ENCODE data around the gene DDX4.
"Not testable (repeated sequence)": the region's sequence is repeated elsewhere in the genome, so short reads cannot be mapped to it uniquely, and the experiment has no call there.

The DDX4 gene

GRCh38 chr5:55719026-55719425 lies 18.8 kb upstream of the DDX4 start:
- DNase-seq (ENCODE audit: extremely low spot score, insufficient read length, low read depth): not testable (repeated sequence)

GRCh38 chr5:55720188-55720703 lies 17.6 kb upstream of the DDX4 start:
- no peak for FAIRE-seq
- DNase-seq (ENCODE audit: extremely low spot score, insufficient read length, low read depth): no peak

More at GRCh38 chr5:55719026-55719425, 18.8 kb upstream of the DDX4 start:
- not testable (repeated sequence) for FAIRE-seq

GRCh38 chr5:55724281-55724680 lies 13.6 kb upstream of the DDX4 start:
- DNase-seq (ENCODE audit: extremely low spot score, insufficient read length, low read depth) (no peak), FAIRE-seq (no peak)

GRCh38 chr5:55731848-55732247 lies 6.0 kb upstream of the DDX4 start:
- no peak for DNase-seq (ENCODE audit: extremely low spot score, insufficient read length, low read depth)
- FAIRE-seq: no peak

- FAIRE-seq: no peak
These were observed 5.3 kb upstream of the DDX4 start for GRCh38 chr5:55732585-55732984.

GRCh38 chr5:55734658-55735057 lies 3.2 kb upstream of the DDX4 start:
- no peak for FAIRE-seq

More at GRCh38 chr5:55732585-55732984, 5.3 kb upstream of the DDX4 start:
- no peak for DNase-seq (ENCODE audit: extremely low spot score, insufficient read length, low read depth)

GRCh38 chr5:55742778-55743177 lies 4.9 kb downstream of the DDX4 start:
- no peak for FAIRE-seq
- no peak for DNase-seq (ENCODE audit: extremely low spot score, insufficient read length, low read depth)

More at GRCh38 chr5:55734658-55735057, 3.2 kb upstream of the DDX4 start:
- DNase-seq (ENCODE audit: extremely low spot score, insufficient read length, low read depth): no peak

GRCh38 chr5:55747778-55748318 lies 10.0 kb downstream of the DDX4 start:
- no peak for FAIRE-seq
- no peak for DNase-seq (ENCODE audit: extremely low spot score, insufficient read length, low read depth)

GRCh38 chr5:55749387-55749786 lies 11.5 kb downstream of the DDX4 start:
- DNase-seq (ENCODE audit: extremely low spot score, insufficient read length, low read depth): no peak
- no peak for FAIRE-seq

- no peak for FAIRE-seq
These were observed 12.2 kb downstream of the DDX4 start for GRCh38 chr5:55750063-55750462.

GRCh38 chr5:55750499-55750898 lies 12.6 kb downstream of the DDX4 start:
- no peak for FAIRE-seq
- no peak for DNase-seq (ENCODE audit: extremely low spot score, insufficient read length, low read depth)

More at GRCh38 chr5:55750063-55750462, 12.2 kb downstream of the DDX4 start:
- no peak for DNase-seq (ENCODE audit: extremely low spot score, insufficient read length, low read depth)

- DNase-seq (ENCODE audit: extremely low spot score, insufficient read length, low read depth) (no peak), FAIRE-seq (no peak)
These were observed 20.4 kb downstream of the DDX4 start for GRCh38 chr5:55758231-55758630.

GRCh38 chr5:55758714-55759113 lies 20.9 kb downstream of the DDX4 start:
- DNase-seq (ENCODE audit: extremely low spot score, insufficient read length, low read depth): no peak

GRCh38 chr5:55761721-55762120 lies 23.9 kb downstream of the DDX4 start:
- FAIRE-seq; DNase-seq (ENCODE audit: extremely low spot score, insufficient read length, low read depth): not testable (repeated sequence)

More at GRCh38 chr5:55758714-55759113, 20.9 kb downstream of the DDX4 start:
- FAIRE-seq: no peak

GRCh38 chr5:55763746-55764420 lies 26.0 kb downstream of the DDX4 start:
- DNase-seq (ENCODE audit: extremely low spot score, insufficient read length, low read depth): no peak

GRCh38 chr5:55768279-55768678 lies 30.4 kb downstream of the DDX4 start:
- no peak for FAIRE-seq
- no peak for DNase-seq (ENCODE audit: extremely low spot score, insufficient read length, low read depth)

More at GRCh38 chr5:55763746-55764420, 26.0 kb downstream of the DDX4 start:
- FAIRE-seq: no peak

- DNase-seq (ENCODE audit: extremely low spot score, insufficient read length, low read depth) (no peak), FAIRE-seq (no peak)
These were observed 33.4 kb downstream of the DDX4 start for GRCh38 chr5:55771175-55771655.

GRCh38 chr5:55773057-55773456 lies 35.2 kb downstream of the DDX4 start:
- DNase-seq (ENCODE audit: extremely low spot score, insufficient read length, low read depth) (no peak), FAIRE-seq (peak; percentile 54)

GRCh38 chr5:55777332-55777731 lies 39.5 kb downstream of the DDX4 start:
- no peak for DNase-seq (ENCODE audit: extremely low spot score, insufficient read length, low read depth)
- no peak for FAIRE-seq

- FAIRE-seq: no peak
- no peak for DNase-seq (ENCODE audit: extremely low spot score, insufficient read length, low read depth)
These were observed 63.1 kb downstream of the DDX4 start for GRCh38 chr5:55800924-55801323.

GRCh38 chr5:55808814-55809213 lies 71.0 kb downstream of the DDX4 start:
- not testable (repeated sequence) for DNase-seq (ENCODE audit: extremely low spot score, insufficient read length, low read depth); FAIRE-seq

Data from GM18507 (cell line).